Measurements from ENCODE around the gene ELF5.

The ELF5 gene

DNA sequence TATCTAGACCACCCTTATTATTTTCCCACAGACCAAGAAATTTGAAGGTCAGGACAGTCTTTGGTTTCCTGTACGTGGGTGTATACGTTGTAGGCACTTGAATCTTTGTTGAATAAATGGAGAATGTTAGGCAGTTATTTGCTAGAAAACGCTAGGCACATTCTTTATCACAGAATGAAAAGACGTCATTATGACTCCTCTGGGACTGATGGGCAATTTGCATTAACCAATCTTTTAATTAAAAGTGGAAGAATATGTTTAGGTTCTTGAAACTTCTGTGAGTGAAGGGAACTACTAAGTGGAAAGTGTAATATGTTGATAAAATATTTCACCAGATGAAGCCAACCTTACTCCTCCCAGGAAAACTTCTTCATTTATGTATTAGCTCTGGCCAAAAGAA is 69.2 kb downstream of the ELF5 start:
- TF ChIP-seq, protein P1, sequence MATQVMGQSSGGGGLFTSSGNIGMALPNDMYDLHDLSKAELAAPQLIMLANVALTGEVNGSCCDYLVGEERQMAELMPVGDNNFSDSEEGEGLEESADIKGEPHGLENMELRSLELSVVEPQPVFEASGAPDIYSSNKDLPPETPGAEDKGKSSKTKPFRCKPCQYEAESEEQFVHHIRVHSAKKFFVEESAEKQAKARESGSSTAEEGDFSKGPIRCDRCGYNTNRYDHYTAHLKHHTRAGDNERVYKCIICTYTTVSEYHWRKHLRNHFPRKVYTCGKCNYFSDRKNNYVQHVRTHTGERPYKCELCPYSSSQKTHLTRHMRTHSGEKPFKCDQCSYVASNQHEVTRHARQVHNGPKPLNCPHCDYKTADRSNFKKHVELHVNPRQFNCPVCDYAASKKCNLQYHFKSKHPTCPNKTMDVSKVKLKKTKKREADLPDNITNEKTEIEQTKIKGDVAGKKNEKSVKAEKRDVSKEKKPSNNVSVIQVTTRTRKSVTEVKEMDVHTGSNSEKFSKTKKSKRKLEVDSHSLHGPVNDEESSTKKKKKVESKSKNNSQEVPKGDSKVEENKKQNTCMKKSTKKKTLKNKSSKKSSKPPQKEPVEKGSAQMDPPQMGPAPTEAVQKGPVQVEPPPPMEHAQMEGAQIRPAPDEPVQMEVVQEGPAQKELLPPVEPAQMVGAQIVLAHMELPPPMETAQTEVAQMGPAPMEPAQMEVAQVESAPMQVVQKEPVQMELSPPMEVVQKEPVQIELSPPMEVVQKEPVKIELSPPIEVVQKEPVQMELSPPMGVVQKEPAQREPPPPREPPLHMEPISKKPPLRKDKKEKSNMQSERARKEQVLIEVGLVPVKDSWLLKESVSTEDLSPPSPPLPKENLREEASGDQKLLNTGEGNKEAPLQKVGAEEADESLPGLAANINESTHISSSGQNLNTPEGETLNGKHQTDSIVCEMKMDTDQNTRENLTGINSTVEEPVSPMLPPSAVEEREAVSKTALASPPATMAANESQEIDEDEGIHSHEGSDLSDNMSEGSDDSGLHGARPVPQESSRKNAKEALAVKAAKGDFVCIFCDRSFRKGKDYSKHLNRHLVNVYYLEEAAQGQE (IDR thresholded peaks at IDR 0.05; ENCODE audit: insufficient read depth in 1 of 2, low read depth in 2 of 2, low read length in 2 of 2), result no peak
- TF ChIP-seq SIN3A (IDR thresholded peaks at IDR 0.05; ENCODE audit: borderline replicate concordance, insufficient read depth, low read length), result no peak
- no peak for TF ChIP-seq TAF1 (IDR thresholded peaks at IDR 0.05; ENCODE audit: borderline replicate concordance, insufficient read depth, low read length)
- TF ChIP-seq FOXP2 (optimal IDR thresholded peaks at IDR 0.05; ENCODE audit: borderline replicate concordance, extremely low read depth, extremely low read length, insufficient read depth), result no peak
- TF ChIP-seq POLR2AphosphoS5 (IDR thresholded peaks at IDR 0.05; ENCODE audit: low read depth, low read length), result no peak

DNA sequence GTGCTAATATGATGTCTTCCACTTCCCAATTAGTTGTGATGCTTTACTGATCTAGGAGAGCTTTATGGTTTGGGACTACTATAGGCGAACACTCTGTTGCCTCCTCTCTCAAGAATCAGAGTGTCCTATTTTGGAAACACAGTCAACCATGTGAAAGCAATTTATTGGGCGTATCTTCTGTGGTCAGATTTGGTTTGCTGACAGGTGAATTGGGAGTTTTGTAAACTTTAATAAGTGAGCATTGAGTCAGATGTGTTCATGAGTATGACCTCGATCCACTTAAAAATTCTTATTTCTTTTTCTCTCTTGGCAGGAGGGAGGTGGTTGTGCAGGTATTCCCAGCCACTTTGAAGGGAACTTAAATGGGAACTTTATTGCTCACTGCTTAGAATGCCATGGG is 70.5 kb downstream of the ELF5 start:
- no peak for TF ChIP-seq TAF1 (IDR thresholded peaks at IDR 0.05; ENCODE audit: borderline replicate concordance, insufficient read depth, low read length)
- TF ChIP-seq, protein P1 (IDR thresholded peaks at IDR 0.05; ENCODE audit: insufficient read depth in 1 of 2, low read depth in 2 of 2, low read length in 2 of 2), result no peak
- TF ChIP-seq FOXP2 (optimal IDR thresholded peaks at IDR 0.05; ENCODE audit: borderline replicate concordance, extremely low read depth, extremely low read length, insufficient read depth), result no peak
- no peak for TF ChIP-seq POLR2AphosphoS5 (IDR thresholded peaks at IDR 0.05; ENCODE audit: low read depth, low read length)
- TF ChIP-seq SIN3A (IDR thresholded peaks at IDR 0.05; ENCODE audit: borderline replicate concordance, insufficient read depth, low read length), result no peak

DNA sequence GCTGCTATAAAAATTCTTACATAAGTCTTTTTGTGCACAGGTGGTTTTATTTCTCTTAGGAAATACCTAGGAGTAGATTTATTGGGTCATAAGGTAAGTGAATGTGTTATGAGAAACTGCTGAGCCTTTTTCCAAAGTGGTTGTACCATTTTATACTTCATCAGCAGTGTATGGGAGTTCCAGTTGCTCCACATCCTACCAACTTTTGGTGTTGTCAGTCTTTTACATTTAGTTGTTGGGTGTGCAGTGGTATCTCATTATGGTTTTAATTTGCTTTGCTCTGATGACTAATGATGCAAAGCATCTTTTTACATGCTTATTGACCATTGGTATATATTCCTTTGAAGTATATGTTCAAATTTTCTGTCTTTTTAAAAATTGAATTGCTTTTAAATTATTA is 71.8 kb downstream of the ELF5 start:
- no peak for TF ChIP-seq TAF1 (IDR thresholded peaks at IDR 0.05; ENCODE audit: borderline replicate concordance, insufficient read depth, low read length)
- TF ChIP-seq FOXP2 (optimal IDR thresholded peaks at IDR 0.05; ENCODE audit: borderline replicate concordance, extremely low read depth, extremely low read length, insufficient read depth), result no peak
- TF ChIP-seq POLR2AphosphoS5 (IDR thresholded peaks at IDR 0.05; ENCODE audit: low read depth, low read length), result no peak
- TF ChIP-seq, protein P1 (IDR thresholded peaks at IDR 0.05; ENCODE audit: insufficient read depth in 1 of 2, low read depth in 2 of 2, low read length in 2 of 2), result no peak
- no peak for TF ChIP-seq SIN3A (IDR thresholded peaks at IDR 0.05; ENCODE audit: borderline replicate concordance, insufficient read depth, low read length)

DNA sequence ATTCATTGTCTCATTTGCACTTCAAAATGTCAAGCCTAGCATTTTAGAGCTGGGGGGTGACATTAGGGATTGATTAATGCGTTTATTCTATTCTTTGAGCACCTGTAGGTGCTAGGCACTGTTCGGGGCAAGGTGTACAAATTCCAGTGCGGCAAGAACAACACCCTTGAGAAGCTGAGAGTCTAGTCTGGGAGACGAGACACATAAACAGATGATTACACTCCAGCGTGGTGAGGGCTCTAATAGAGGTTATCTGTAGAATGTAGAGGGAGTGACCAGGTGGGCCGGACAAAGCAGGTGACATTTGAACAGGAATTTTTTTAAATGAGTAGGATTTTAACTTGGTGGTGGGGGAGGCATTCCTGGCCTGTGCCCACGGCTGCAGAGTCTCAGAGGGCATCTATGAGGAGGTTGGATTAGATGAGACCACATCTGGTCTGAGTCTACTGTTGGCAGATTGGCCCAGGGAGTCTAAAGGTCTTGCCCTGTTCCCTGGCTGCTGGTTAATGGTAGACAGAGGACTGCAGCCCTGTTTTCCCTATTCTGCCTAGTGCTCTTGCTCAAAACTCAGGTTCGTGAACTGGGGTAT is 73.9 kb downstream of the ELF5 start:
- TF ChIP-seq SIN3A (IDR thresholded peaks at IDR 0.05; ENCODE audit: borderline replicate concordance, insufficient read depth, low read length), result no peak
- TF ChIP-seq POLR2AphosphoS5 (IDR thresholded peaks at IDR 0.05; ENCODE audit: low read depth, low read length), result no peak
- no peak for TF ChIP-seq FOXP2 (optimal IDR thresholded peaks at IDR 0.05; ENCODE audit: borderline replicate concordance, extremely low read depth, extremely low read length, insufficient read depth)
- TF ChIP-seq TAF1 (IDR thresholded peaks at IDR 0.05; ENCODE audit: borderline replicate concordance, insufficient read depth, low read length), result no peak
- TF ChIP-seq, protein P1 (IDR thresholded peaks at IDR 0.05; ENCODE audit: insufficient read depth in 1 of 2, low read depth in 2 of 2, low read length in 2 of 2), result no peak

All from PFSK-1 (cell line).